ENCODE results near the gene FOXL3. TPM values are rescaled to one million over a fixed set of nuclear protein-coding genes. Genes with fewer than 3 reads are reported as not detected.
"Not testable (repeated sequence)": the region's sequence is repeated elsewhere in the genome, so short reads cannot be mapped to it uniquely, and the experiment has no call there.

FOXL3 gene
- total RNA-seq: not detected
- long read RNA-seq: 0 reads

DNA sequence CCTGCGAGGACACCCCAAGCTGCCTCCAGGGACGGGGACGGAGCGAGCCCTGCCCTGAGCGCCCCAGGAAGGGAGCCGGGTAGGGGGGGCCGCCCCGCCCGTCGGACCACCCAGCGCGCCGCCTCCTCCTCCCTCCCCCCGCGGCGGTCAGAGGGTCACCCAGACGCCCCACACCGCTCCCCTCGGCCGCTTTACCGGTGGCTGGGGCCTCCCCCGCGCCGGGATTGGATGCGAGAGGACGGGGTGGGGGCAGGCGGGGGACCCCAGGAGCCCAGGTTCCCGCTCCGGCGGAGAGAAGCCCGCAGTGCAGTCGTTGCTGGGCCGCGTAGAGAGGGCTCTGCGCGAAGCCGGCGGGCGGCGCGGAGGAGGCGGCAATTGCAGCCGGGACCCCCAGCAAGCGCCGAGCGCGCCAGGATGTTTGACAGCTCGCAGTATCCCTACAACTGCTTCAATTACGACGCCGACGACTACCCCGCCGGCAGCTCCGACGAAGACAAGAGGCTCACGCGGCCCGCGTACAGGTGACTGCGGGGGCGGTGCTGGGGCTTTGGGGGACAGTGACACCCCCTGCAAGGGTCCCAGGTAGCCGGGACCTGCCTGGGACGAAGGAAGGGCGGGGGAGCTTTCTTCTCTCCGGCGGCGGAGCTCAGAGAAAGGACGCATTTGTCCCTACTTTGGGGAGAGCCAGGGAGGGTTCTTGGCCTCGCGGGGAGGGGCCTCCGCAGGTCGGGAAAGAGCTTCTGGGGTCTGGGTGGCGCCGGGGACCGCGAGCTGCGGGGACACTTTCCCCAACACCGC lies at the start of gene FOXL3:
TSS of gene FOXL3 (plus strand) at position 415 of the 798 bp plus-strand sequence. CDS start at position 415, 0 bp downstream.
- intact Hi-C loops (cut with DNase I): no loop called here
- DNase-seq (ENCODE audit: low spot score): no peak

DNA sequence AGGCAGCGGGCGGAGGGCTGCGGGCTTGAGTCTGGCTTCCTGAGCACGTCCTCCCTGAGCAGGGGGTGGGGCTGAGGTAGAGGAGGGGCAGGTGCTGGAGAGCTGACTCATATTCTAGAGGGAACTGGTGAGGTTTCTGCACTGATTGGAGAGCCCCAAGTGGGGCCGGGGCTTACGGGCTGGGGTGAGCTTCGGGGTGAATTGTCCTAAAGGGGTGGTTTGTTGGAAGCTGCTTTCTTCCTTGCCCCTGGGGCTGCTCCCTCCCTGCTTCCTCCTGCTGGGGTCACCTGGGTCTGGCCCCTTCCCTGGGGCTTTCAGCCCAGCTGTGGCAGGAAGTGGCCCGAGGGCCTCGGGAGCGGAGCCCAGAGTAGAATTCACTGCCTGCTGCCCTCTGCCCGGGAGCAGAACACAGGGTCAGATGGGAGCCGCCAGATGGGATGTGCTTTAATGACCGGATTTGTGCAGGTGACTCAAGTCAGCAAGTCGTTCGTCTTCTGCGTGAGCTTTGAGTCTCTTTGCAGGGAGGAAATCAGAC lies 49.0 kb upstream of the FOXL3 start:
- intact Hi-C loops (cut with DNase I): no loop called here
- DNase-seq (ENCODE audit: low spot score): no peak

- DNase-seq (ENCODE audit: low spot score): no peak
- intact Hi-C loops (cut with DNase I): no loop called here
Measured at GRCh38 chr7:241513-241912, 48.5 kb upstream of the FOXL3 start.

- intact Hi-C loops (cut with DNase I); DNase-seq (ENCODE audit: low spot score): not testable (repeated sequence)
Measured at GRCh38 chr7:242826-243579, 47.0 kb upstream of the FOXL3 start.

GRCh38 chr7:243580-243978 lies 46.4 kb upstream of the FOXL3 start:
- DNase-seq (ENCODE audit: low spot score); intact Hi-C loops (cut with DNase I): not testable (repeated sequence)

- intact Hi-C loops (cut with DNase I): no loop called here
Measured at GRCh38 chr7:244974-245373, 45.0 kb upstream of the FOXL3 start.

GRCh38 chr7:245574-246295 lies 44.2 kb upstream of the FOXL3 start:
- DNase-seq (ENCODE audit: low spot score): no peak
- intact Hi-C loops (cut with DNase I): no loop called here

More at GRCh38 chr7:244974-245373, 45.0 kb upstream of the FOXL3 start:
- DNase-seq (ENCODE audit: low spot score): no peak

- intact Hi-C loops (cut with DNase I): no loop called here
- no peak for DNase-seq (ENCODE audit: low spot score)
Measured at GRCh38 chr7:246451-246850, 43.5 kb upstream of the FOXL3 start.

DNA sequence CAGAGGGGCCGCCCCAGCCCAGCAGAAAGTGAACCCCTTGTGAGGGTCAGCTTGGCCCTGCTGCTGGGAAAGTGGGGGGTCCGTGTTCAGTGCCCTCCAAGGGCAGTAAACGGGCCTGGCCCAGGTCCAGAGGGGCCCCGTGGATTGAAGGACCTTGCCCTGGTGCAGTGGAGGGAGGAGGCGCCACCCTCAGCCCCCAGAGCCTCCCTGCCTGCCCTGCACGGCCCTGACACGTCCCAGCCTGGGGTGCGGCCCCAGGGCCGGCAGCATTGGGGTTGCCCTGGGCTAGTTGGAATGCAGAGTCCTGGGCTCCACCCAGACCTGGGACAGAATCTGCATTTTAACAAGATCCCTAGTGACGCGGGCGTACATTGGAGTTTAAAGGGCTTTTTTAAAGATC lies 42.8 kb upstream of the FOXL3 start:
- DNase-seq (ENCODE audit: low spot score): no peak
- intact Hi-C loops (cut with DNase I): no loop called here

DNA sequence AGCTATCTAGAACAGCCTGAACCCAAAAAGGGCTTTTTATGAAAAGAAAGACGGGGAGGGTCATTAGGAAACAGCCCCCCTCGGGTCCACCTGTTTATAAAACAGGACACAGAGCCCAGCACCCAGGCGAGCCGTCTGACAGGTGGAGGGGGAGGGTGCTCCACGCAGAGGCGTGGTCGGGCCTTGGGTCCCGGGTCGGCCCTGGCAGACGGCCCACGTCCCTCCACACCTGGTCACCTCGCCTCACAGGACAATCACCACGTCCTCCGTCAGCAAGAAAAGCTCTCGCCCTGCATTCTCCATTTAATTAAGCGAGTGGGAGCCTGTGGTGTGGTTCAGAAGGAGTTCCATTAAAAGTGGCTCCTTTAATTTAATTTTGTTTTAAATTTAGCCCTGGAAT lies 42.3 kb upstream of the FOXL3 start:
- no peak for DNase-seq (ENCODE audit: low spot score)
- intact Hi-C loops (cut with DNase I): no loop called here

GRCh38 chr7:248732-249435 lies 41.1 kb upstream of the FOXL3 start:
- intact Hi-C loops (cut with DNase I): no loop called here
- no peak for DNase-seq (ENCODE audit: low spot score)

DNA sequence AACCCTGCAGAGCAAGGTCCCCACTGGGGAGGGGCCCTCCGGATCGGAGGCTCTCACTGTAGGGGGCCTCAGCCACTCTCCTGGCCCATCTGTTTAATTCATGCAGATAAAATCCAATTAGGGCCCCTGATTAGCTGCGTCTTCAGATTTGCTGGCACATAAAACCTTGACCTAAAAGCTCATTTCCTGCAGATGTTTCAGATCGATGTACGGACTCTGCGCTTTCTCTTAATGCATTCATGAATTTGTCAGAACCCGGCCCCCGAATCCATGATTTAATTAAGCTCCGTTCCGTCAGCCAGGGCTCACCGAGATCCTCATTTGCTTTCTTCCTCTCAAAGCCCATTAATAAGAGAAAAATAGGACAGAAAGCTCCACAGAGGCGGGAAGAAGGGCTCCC lies 40.0 kb upstream of the FOXL3 start:
- no peak for DNase-seq (ENCODE audit: low spot score)

DNA sequence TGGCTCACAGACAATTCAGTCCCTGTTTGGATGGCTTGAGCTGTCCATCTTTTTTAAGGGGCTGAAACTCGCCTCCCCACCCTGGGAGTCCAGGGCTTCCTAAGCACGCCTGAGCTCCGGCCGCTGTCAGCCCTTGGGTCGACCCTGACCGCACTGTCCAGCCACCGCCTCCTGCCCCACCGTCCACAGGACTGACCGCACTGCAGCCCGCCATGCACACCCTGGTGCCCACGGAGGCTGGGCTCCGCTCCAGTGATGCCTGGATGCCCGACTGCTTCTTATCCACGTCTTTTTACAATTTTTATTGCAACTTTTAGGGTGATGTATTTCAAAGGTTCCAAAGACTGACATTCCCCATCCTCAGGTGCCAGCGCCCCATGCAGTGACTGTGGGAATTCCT lies 39.4 kb upstream of the FOXL3 start:
- no peak for DNase-seq (ENCODE audit: low spot score)

More for the DNA sequence above, 40.0 kb upstream of the FOXL3 start:
- intact Hi-C loops (cut with DNase I): no loop called here

GRCh38 chr7:251005-251404 lies 39.0 kb upstream of the FOXL3 start:
- intact Hi-C loops (cut with DNase I): no loop called here
- no peak for DNase-seq (ENCODE audit: low spot score)

More for the DNA sequence above, 39.4 kb upstream of the FOXL3 start:
- intact Hi-C loops (cut with DNase I): no loop called here

DNA sequence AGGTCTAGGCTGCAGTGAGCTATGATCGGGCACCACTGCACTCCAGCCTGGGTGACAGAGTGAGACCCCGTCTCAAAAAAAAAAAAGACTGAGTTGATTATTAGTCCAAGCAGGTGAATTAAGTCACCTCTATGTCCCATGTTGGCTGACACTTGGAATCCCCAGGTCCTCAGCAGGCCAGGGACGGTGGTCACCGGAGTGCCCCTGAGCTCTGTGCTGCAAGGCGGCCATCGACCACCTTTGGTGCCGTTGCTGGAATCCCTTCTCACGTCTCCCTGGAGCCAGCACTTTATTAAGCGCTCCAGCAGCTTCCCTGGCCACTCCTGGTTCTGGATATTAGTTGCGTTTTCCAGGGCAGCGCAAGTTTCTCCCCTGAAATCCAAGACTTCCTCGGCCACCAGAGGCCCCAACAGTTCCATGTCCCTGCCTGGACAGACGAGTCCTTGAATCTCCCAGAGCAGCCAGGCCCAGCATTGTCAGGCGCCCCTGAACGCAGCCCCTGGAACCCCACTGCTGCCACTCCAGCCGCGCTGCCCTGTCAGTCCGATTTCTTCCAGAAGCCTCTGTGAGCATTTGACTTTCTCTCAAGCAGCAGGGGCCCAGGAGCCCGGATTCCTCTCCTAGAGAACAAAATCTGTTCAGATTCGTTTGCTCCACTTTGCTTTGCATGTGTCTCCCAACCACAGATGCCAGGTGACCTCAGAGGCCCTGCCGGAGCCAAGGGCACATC lies 38.4 kb upstream of the FOXL3 start:
- intact Hi-C loops (cut with DNase I): no loop called here
- DNase-seq (ENCODE audit: low spot score): no peak

GRCh38 chr7:252216-252965 lies 37.6 kb upstream of the FOXL3 start:
- no peak for DNase-seq (ENCODE audit: low spot score)
- intact Hi-C loops (cut with DNase I): no loop called here

- no peak for DNase-seq (ENCODE audit: low spot score)
- intact Hi-C loops (cut with DNase I): no loop called here
Measured at GRCh38 chr7:252981-253380, 37.0 kb upstream of the FOXL3 start.
